Keratinocyte (primary cell): ENCODE results near the gene LUZP1. TPM values are rescaled to one million over a fixed set of nuclear protein-coding genes. Genes with fewer than 3 reads are reported as not detected.

Source experiments
- DNase-seq: peaks from one replicate; pipeline ENCODE4 v3.0.0-alpha.2; 2011; ENCODE audit warnings: low read depth, missing footprints, low spot score
- FAIRE-seq: peaks from 2 replicates; lab custom pipeline; 2011; peaks lifted over from hg19 to GRCh38; lab: Jason Lieb, UNC
- H2AFZ ChIP-seq: 2 replicates; pipeline ENCODE4 v1.6.0; 2012; ENCODE audit warnings: low read length, control low read depth, inconsistent platforms; ENCODE audit not compliant: control insufficient read depth
- H3K27ac ChIP-seq: 2 replicates; pipeline ENCODE4 v1.5.1; 2011; ENCODE audit warnings: low read length; ENCODE audit not compliant: control insufficient read depth, insufficient read depth
- H3K27me3 ChIP-seq: 3 replicates; pipeline ENCODE4 v1.6.0; 2011; ENCODE audit warnings: low read length; ENCODE audit not compliant: control insufficient read depth, insufficient read depth; ENCODE audit errors: extremely low read depth
- H3K36me3 ChIP-seq, 2 experiments: 2 replicates in 1 of 2; 3 replicates in 1 of 2; pipeline ENCODE4 v1.5.1; 2011; ENCODE audit warnings: low read length in 2 of 2, mild to moderate bottlenecking in 1 of 2; ENCODE audit not compliant: control insufficient read depth in 2 of 2, insufficient read depth in 2 of 2; ENCODE audit errors: extremely low read depth in 1 of 2
- H3K4me1 ChIP-seq: 3 replicates; pipeline ENCODE4 v1.5.1; 2011; ENCODE audit warnings: low read length; ENCODE audit not compliant: control insufficient read depth, insufficient read depth; ENCODE audit errors: extremely low read depth
- H3K4me2 ChIP-seq: 3 replicates; pipeline ENCODE4 v1.6.0; 2011; ENCODE audit warnings: low read depth, low read length; ENCODE audit not compliant: control insufficient read depth, insufficient read depth; ENCODE audit errors: extremely low read depth
- H3K4me3 ChIP-seq, 3 experiments: fragments of 200-600 bp in 1 of 3; sonication (generic) in 1 of 3; 2 replicates in 2 of 3; 3 replicates in 1 of 3; pipeline ENCODE4 v1.5.1; 2011 to 2016; ENCODE audit warnings: low read length in 3 of 3, mild to moderate bottlenecking in 3 of 3, control low read depth in 2 of 3, inconsistent platforms in 1 of 3, low read depth in 1 of 3, mixed read lengths in 1 of 3, mixed run types in 1 of 3, moderate library complexity in 1 of 3; ENCODE audit not compliant: control insufficient read depth in 2 of 3, insufficient read depth in 2 of 3; ENCODE audit errors: extremely low read depth in 1 of 3
- H3K79me2 ChIP-seq: 2 replicates; pipeline ENCODE4 v1.6.0; 2012; ENCODE audit warnings: low read length; ENCODE audit not compliant: control insufficient read depth, insufficient read depth
- H3K9ac ChIP-seq: 3 replicates; pipeline ENCODE4 v1.6.0; 2011; ENCODE audit warnings: low read length; ENCODE audit not compliant: control insufficient read depth, insufficient read depth; ENCODE audit errors: extremely low read depth
- H3K9me1 ChIP-seq: 3 replicates; pipeline ENCODE4 v1.6.0; 2011; ENCODE audit warnings: low read length; ENCODE audit not compliant: control insufficient read depth, insufficient read depth; ENCODE audit errors: extremely low read depth
- H3K9me3 ChIP-seq: 2 replicates; pipeline ENCODE4 v1.5.1; 2012; ENCODE audit warnings: low read depth, low read length; ENCODE audit not compliant: control insufficient read depth
- H4K20me1 ChIP-seq: 3 replicates; pipeline ENCODE4 v1.6.0; 2011; ENCODE audit warnings: low read length; ENCODE audit not compliant: control insufficient read depth, insufficient read depth; ENCODE audit errors: extremely low read depth
- CTCF ChIP-seq, 3 experiments: IDR thresholded peaks in 1 of 3; conservative IDR thresholded peaks in 1 of 3; optimal IDR thresholded peaks in 1 of 3; 2 replicates in 2 of 3; 3 replicates in 1 of 3; pipeline versions ENCODE3 to v1.5.1; 2011; ENCODE audit warnings: low read length in 3 of 3, mild to moderate bottlenecking in 3 of 3, moderate library complexity in 2 of 3, control low read depth in 1 of 3, inconsistent platforms in 1 of 3; ENCODE audit not compliant: insufficient read depth in 2 of 3; ENCODE audit errors: extremely low read depth in 1 of 3
- EZH2 ChIP-seq: IDR thresholded peaks from one replicate; pipeline ENCODE4 v1.6.1; 2012; ENCODE audit warnings: inconsistent platforms, mild to moderate bottlenecking, low read length, moderate library complexity
- dilution Hi-C: fragments of 300-500 bp; cut with MboI; formaldehyde crosslinking; loops from one replicate; pipeline ENCODE4 v1.7.0; 2020; ENCODE audit warnings: low sequenced_read_pairs; ENCODE audit not compliant: extremely low pct_ligation_motif_present
- polyA plus RNA-seq, 5 experiments: library from polyadenylated mRNA; depleted of rRNA in 3 of 5; stranded (reverse) in 3 of 5; stranded (forward) in 1 of 5; unstranded in 1 of 5; fragments of >200 nt; gene quantifications; 1 replicate in 1 of 5; 2 replicates in 3 of 5; 3 replicates in 1 of 5; pipeline versions ENCODE4 v1.2.1 to v1.2.3, GENCODE V29; 2011 to 2012; ENCODE audit warnings: missing spikeins in 2 of 5, low read depth in 1 of 5, low replicate concordance in 1 of 5

The LUZP1 gene
- polyA plus RNA-seq, 1 donor (not counting 4 experiments of a cell fraction or from before 2014, with no cell fraction given), result 52.5 TPM

- H3K36me3 ChIP-seq, result peaks cover 0 to 2% of the 10 kb centered on the region in 2 experiments
- H3K9me1 ChIP-seq, result peaks cover 2% of the 10 kb centered on the region
- dilution Hi-C loops, result no loop called here
- H3K79me2 ChIP-seq, result peaks cover 97% of the 10 kb centered on the region
- no peak overlapping the region for H2AFZ ChIP-seq
- H3K27me3 ChIP-seq, result no peaks in the 10 kb centered on the region
- no peak overlapping the region for H3K4me2 ChIP-seq
- FAIRE-seq (no peak), DNase-seq (no peak)
- TF ChIP-seq CTCF (optimal IDR thresholded peaks at IDR 0.05 in 1 of 3, IDR thresholded peaks at IDR 0.05 in 1 of 3, conservative IDR thresholded peaks at IDR 0.05 in 1 of 3; ENCODE audit: extremely low read depth in 1 of 3, insufficient read depth in 2 of 3, low read length in 3 of 3) (no peak), EZH2 (no peak)
- H3K9ac ChIP-seq, result no peak overlapping the region
- peaks cover 21% of the 10 kb centered on the region for H3K4me1 ChIP-seq
- no peaks in the 10 kb centered on the region for H3K9me3 ChIP-seq
- H4K20me1 ChIP-seq, result peaks cover 12% of the 10 kb centered on the region
- no peak overlapping the region for H3K27ac ChIP-seq
- no peak overlapping the region for H3K4me3 ChIP-seq
These were observed 17.9 kb downstream of the LUZP1 start for GRCh38 chr1:23150742-23151141.

- dilution Hi-C loops, result no loop called here
- Histone ChIP-seq H3K4me3 (no peak overlapping the region), H4K20me1 (peaks cover 8% of the 10 kb centered on the region), H3K9me3 (no peaks in the 10 kb centered on the region), H3K4me2 (no peak overlapping the region), H3K9ac (no peak overlapping the region), H3K4me1 (peaks cover 18% of the 10 kb centered on the region), H3K27me3 (no peaks in the 10 kb centered on the region), H3K36me3 (peaks cover 0 to 2% of the 10 kb centered on the region in 2 experiments), H2AFZ (no peak overlapping the region), H3K27ac (no peak overlapping the region), H3K9me1 (peaks cover 2% of the 10 kb centered on the region), H3K79me2 (peaks cover 97% of the 10 kb centered on the region)
- DNase-seq (no peak), FAIRE-seq (no peak)
- no peak for TF ChIP-seq EZH2
- TF ChIP-seq CTCF (optimal IDR thresholded peaks at IDR 0.05 in 1 of 3, IDR thresholded peaks at IDR 0.05 in 1 of 3, conservative IDR thresholded peaks at IDR 0.05 in 1 of 3; ENCODE audit: extremely low read depth in 1 of 3, insufficient read depth in 2 of 3, low read length in 3 of 3), result no peak
These were observed 18.5 kb downstream of the LUZP1 start for GRCh38 chr1:23150125-23150524.
